Stimulated activated CD4-positive, alpha-beta T cell treated with anti-CD3 and anti-CD28 coated beads, Interleukin-4, amount 100 ng/mL, for 24 hours (primary cell): ENCODE data around the gene CES4A.
"Not testable (repeated sequence)": the region's sequence is repeated elsewhere in the genome, so short reads cannot be mapped to it uniquely, and the experiment has no call there.

ENCODE experiments used
- DNase-seq: peaks from one replicate; pipeline ENCODE4 v3.0.0-alpha.2; 2020

CES4A gene

GRCh38 chr16:66988197-66988788 is at the start of gene CES4A:
Gene CES4A (plus strand): TSS chr16:66988589. CDS start chr16:66988773, 184 bp downstream.
- DNase-seq, result no peak

- no peak for DNase-seq
Measured at GRCh38 chr16:66939366-66939765, 49.0 kb upstream of the CES4A start.

- DNase-seq, result no peak
Measured at GRCh38 chr16:66940236-66940635, 48.2 kb upstream of the CES4A start.

- no peak for DNase-seq
Measured at GRCh38 chr16:66942981-66943380, 45.4 kb upstream of the CES4A start.

- no peak for DNase-seq
Measured at GRCh38 chr16:66943426-66944053, 44.8 kb upstream of the CES4A start.

- DNase-seq, result no peak
Measured at GRCh38 chr16:66944054-66944441, 44.3 kb upstream of the CES4A start.

- not testable (repeated sequence) for DNase-seq
Measured at GRCh38 chr16:66944971-66945370, 43.4 kb upstream of the CES4A start.

- DNase-seq, result no peak
Measured at GRCh38 chr16:66945939-66946338, 42.5 kb upstream of the CES4A start.

GRCh38 chr16:66946541-66946940 is 41.8 kb upstream of the CES4A start:
- DNase-seq, result no peak

- no peak for DNase-seq
Measured at GRCh38 chr16:66946974-66947301, 41.5 kb upstream of the CES4A start.

GRCh38 chr16:66947302-66948065 is 40.9 kb upstream of the CES4A start:
- DNase-seq, result peak; percentile 89

- no peak for DNase-seq
Measured at GRCh38 chr16:66948134-66948836, 40.1 kb upstream of the CES4A start.

GRCh38 chr16:66948837-66949225 is 39.6 kb upstream of the CES4A start:
- no peak for DNase-seq

- no peak for DNase-seq
Measured at GRCh38 chr16:66949472-66949871, 38.9 kb upstream of the CES4A start.

GRCh38 chr16:66950437-66950836 is 38.0 kb upstream of the CES4A start:
- DNase-seq, result no peak

- no peak for DNase-seq
Measured at GRCh38 chr16:66950971-66951790, 37.2 kb upstream of the CES4A start.

- no peak for DNase-seq
Measured at GRCh38 chr16:66952430-66953110, 35.8 kb upstream of the CES4A start.

- DNase-seq, result no peak
Measured at GRCh38 chr16:66953462-66954096, 34.8 kb upstream of the CES4A start.

GRCh38 chr16:66954097-66954659 is 34.2 kb upstream of the CES4A start:
- DNase-seq, result peak; percentile 81

- DNase-seq, result not testable (repeated sequence)
Measured at GRCh38 chr16:66955363-66956153, 32.8 kb upstream of the CES4A start.

- not testable (repeated sequence) for DNase-seq
Measured at GRCh38 chr16:66956154-66956457, 32.3 kb upstream of the CES4A start.
